SK-N-SH (cell line): ENCODE data around the gene ATP5F1D. TPM values are rescaled to one million over a fixed set of nuclear protein-coding genes. Genes with fewer than 3 reads are reported as not detected.

Source experiments
- CTCF ChIA-PET: fragments of 300-600, 350-600 bp; formaldehyde crosslinking; extraction: SDS; loops from one replicate; lab custom pipeline; 2021; lab: Yijun Ruan, JAX
- POLR2A ChIA-PET: fragments of 350-600 bp; sonication (Branson Sonifier 250); formaldehyde crosslinking; extraction: SDS; loops from one replicate; lab custom pipeline; 2020; ENCODE audit warnings: antibody characterized with exemption, inconsistent platforms; lab: Yijun Ruan, JAX
- DNase-seq: peaks from one replicate; pipeline ENCODE4 v3.0.0; 2012
- H2AFZ ChIP-seq: fragments of 200-600 bp; sonication (generic); 2 replicates; pipeline ENCODE4 v1.8.1; 2016; ENCODE audit warnings: antibody characterized with exemption, mild to moderate bottlenecking, low read depth
- H3F3A ChIP-seq: fragments of 200-600 bp; sonication (generic); replicated peaks from 2 replicates; pipeline ENCODE3; 2016; ENCODE audit warnings: antibody characterized with exemption, mild to moderate bottlenecking; ENCODE audit not compliant: insufficient read depth
- H3K27ac ChIP-seq, 2 experiments: fragments of 200-500 bp in 1 of 2; fragments of 200-600 bp in 1 of 2; sonication (Bioruptor generic) in 1 of 2; sonication (generic), shearing (Covaris generic) in 1 of 2; 2 replicates each; pipeline versions ENCODE4 v1.5.1 to v1.6.1; 2014 to 2016; ENCODE audit warnings: low read depth in 2 of 2, inconsistent platforms in 1 of 2, low read length in 1 of 2, mild to moderate bottlenecking in 1 of 2, mixed read lengths in 1 of 2
- H3K27me3 ChIP-seq: fragments of 200-600 bp; sonication (generic), shearing (Covaris generic); 2 replicates; pipeline ENCODE4 v1.6.1; 2016; ENCODE audit warnings: mixed run types; ENCODE audit not compliant: insufficient read depth
- H3K36me3 ChIP-seq, 2 experiments: fragments of 200-500 bp in 1 of 2; fragments of 200-600 bp in 1 of 2; sonication (Bioruptor generic) in 1 of 2; sonication (generic) in 1 of 2; replicated peaks in 1 of 2; 2 replicates each; pipeline versions ENCODE3 to v1.5.1; 2014 to 2016; ENCODE audit warnings: low read length in 1 of 2, mild to moderate bottlenecking in 1 of 2; ENCODE audit not compliant: insufficient read depth in 2 of 2, control insufficient read depth in 1 of 2
- H3K4me1 ChIP-seq, 2 experiments: fragments of 200-500 bp in 1 of 2; fragments of 200-600 bp in 1 of 2; sonication (Bioruptor generic) in 1 of 2; sonication (generic), shearing (Covaris generic) in 1 of 2; 2 replicates each; pipeline versions ENCODE4 v1.5.1 to v1.6.1; 2014 to 2016; ENCODE audit warnings: low read depth in 1 of 2, low read length in 1 of 2, mixed run types in 1 of 2; ENCODE audit not compliant: insufficient read depth in 2 of 2, control insufficient read depth in 1 of 2
- H3K4me2 ChIP-seq: fragments of 200-600 bp; sonication (generic), shearing (Covaris generic); 2 replicates; pipeline ENCODE4 v1.6.1; 2017; ENCODE audit warnings: mixed run types
- H3K4me3 ChIP-seq, 2 experiments: fragments of 200-500 bp in 1 of 2; fragments of 200-600 bp in 1 of 2; sonication (Bioruptor generic) in 1 of 2; sonication (generic), shearing (Covaris generic) in 1 of 2; 2 replicates each; pipeline versions ENCODE4 v1.5.1 to v1.8.1; 2014 to 2016; ENCODE audit warnings: low read depth in 2 of 2, inconsistent platforms in 1 of 2, low read length in 1 of 2, mild to moderate bottlenecking in 1 of 2, mixed read lengths in 1 of 2, moderate library complexity in 1 of 2
- H3K79me2 ChIP-seq: fragments of 200-600 bp; sonication (generic); 2 replicates; pipeline ENCODE4 v1.8.1; 2017; ENCODE audit warnings: mild to moderate bottlenecking; ENCODE audit not compliant: insufficient read depth
- H3K9ac ChIP-seq: fragments of 200-600 bp; sonication (generic); 2 replicates; pipeline ENCODE4 v1.6.1; 2017; ENCODE audit warnings: mixed run types
- H3K9me2 ChIP-seq: fragments of 200-600 bp; sonication (generic); 2 replicates; pipeline ENCODE4 v1.6.1; 2017; ENCODE audit warnings: mixed run types
- H3K9me3 ChIP-seq: fragments of 200-600 bp; sonication (generic); 2 replicates; pipeline ENCODE4 v1.6.1; 2017; ENCODE audit warnings: mixed run types, mild to moderate bottlenecking, moderate library complexity
- H4K20me1 ChIP-seq: fragments of 200-600 bp; sonication (generic); 2 replicates; pipeline ENCODE4 v1.6.1; 2017; ENCODE audit warnings: mild to moderate bottlenecking, mixed run types; ENCODE audit not compliant: insufficient read depth
- CHD2 ChIP-seq: fragments of 150-350 bp; IDR thresholded peaks from 2 replicates; pipeline ENCODE4 v1.6.1; 2018; ENCODE audit warnings: low read length; ENCODE audit not compliant: partially characterized antibody
- ELF1 ChIP-seq: IDR thresholded peaks from 2 replicates; pipeline ENCODE4 v1.4.0; 2012
- EP300 ChIP-seq, 2 experiments: IDR thresholded peaks; 2 replicates each; pipeline versions ENCODE4 v1.4.0 to v1.6.1; 2012; ENCODE audit warnings: borderline replicate concordance in 1 of 2, low read depth in 1 of 2, low read length in 1 of 2
- EZH2phosphoT487 ChIP-seq: fragments of 200-600 bp; sonication (generic); IDR thresholded peaks from 2 replicates; pipeline ENCODE4 v1.6.1; 2017; ENCODE audit warnings: low read depth, mixed run types, mild to moderate bottlenecking, antibody characterized with exemption, moderate library complexity, borderline replicate concordance
- FOXJ3 ChIP-seq: sonication (generic); formaldehyde crosslinking; IDR thresholded peaks from 2 replicates; pipeline ENCODE4 v1.5.1; 2020; ENCODE audit warnings: mild to moderate bottlenecking, missing genetic modification reagents
- FOXM1 ChIP-seq: IDR thresholded peaks from 2 replicates; pipeline ENCODE4 v1.4.0; 2012; ENCODE audit warnings: low read depth, mild to moderate bottlenecking
- GATA2 ChIP-seq: sonication (generic); formaldehyde crosslinking; IDR thresholded peaks from 2 replicates; pipeline ENCODE4 v1.5.0; 2020; ENCODE audit warnings: mild to moderate bottlenecking, missing genetic modification reagents
- IRF3 ChIP-seq: fragments of 150-350 bp; IDR thresholded peaks from 2 replicates; pipeline ENCODE4 v1.6.1; 2016; ENCODE audit warnings: mild to moderate bottlenecking, low read depth, low read length
- JUND ChIP-seq: IDR thresholded peaks from 2 replicates; pipeline ENCODE4 v1.4.0; 2012
- MEF2A ChIP-seq: IDR thresholded peaks from 2 replicates; pipeline ENCODE4 v1.4.0; 2012; ENCODE audit warnings: low read depth, borderline replicate concordance
- MXI1 ChIP-seq: IDR thresholded peaks from 2 replicates; pipeline ENCODE4 v1.6.1; 2012; ENCODE audit warnings: mild to moderate bottlenecking, low read depth, low read length, improper control_type of control experiment
- POLR2AphosphoS5 ChIP-seq: IDR thresholded peaks from 2 replicates; pipeline ENCODE4 v1.6.1; 2012; ENCODE audit warnings: low read depth, low read length
- RCOR1 ChIP-seq: fragments of 150-350 bp; IDR thresholded peaks from 2 replicates; pipeline ENCODE4 v1.6.1; 2017; ENCODE audit warnings: antibody characterized with exemption, low read length
- SIN3A ChIP-seq: IDR thresholded peaks from 2 replicates; pipeline ENCODE4 v1.6.1; 2012; ENCODE audit warnings: low read depth, mild to moderate bottlenecking, low read length, moderate library complexity, borderline replicate concordance
- SMC3 ChIP-seq: IDR thresholded peaks from 2 replicates; pipeline ENCODE4 v1.6.1; 2012; ENCODE audit warnings: low read depth, low read length, improper control_type of control experiment
- TAF1 ChIP-seq: IDR thresholded peaks from 2 replicates; pipeline ENCODE4 v1.6.1; 2012; ENCODE audit warnings: low read depth, mild to moderate bottlenecking, low read length, moderate library complexity, borderline replicate concordance
- USF1 ChIP-seq: IDR thresholded peaks from 2 replicates; pipeline ENCODE4 v1.4.0; 2012; ENCODE audit warnings: low read depth, borderline replicate concordance
- USF2 ChIP-seq: fragments of 150-350 bp; IDR thresholded peaks from 2 replicates; pipeline ENCODE4 v1.6.1; 2017; ENCODE audit warnings: antibody characterized with exemption, low read length, low read depth, borderline replicate concordance
- YY1 ChIP-seq: IDR thresholded peaks from 2 replicates; pipeline ENCODE4 v1.4.0; 2012; ENCODE audit warnings: low read depth, mild to moderate bottlenecking
- ZBTB33 ChIP-seq: IDR thresholded peaks from 2 replicates; pipeline ENCODE4 v1.4.0; 2012; ENCODE audit warnings: low read depth, borderline replicate concordance
- WGBS: methylation state at CpG from one replicate; pipeline ENCODE4 v1.1.6; 2017; ENCODE audit warnings: low lambda C conversion rate; 5-methylcytosine and 5-hydroxymethylcytosine counted together
- polyA plus RNA-seq, 3 experiments: library from polyadenylated mRNA; depleted of rRNA; stranded (reverse); fragments of >200 nt; gene quantifications; 2 replicates each; pipeline ENCODE4 v1.2.3, GENCODE V29; 2012

Gene ATP5F1D
- polyA plus RNA-seq, 1 of the 3 experiments (the other 2 are of a cell fraction) = 226 TPM

- TF ChIP-seq POLR2AphosphoS5 (no peak), CHD2 (peak; percentile 29), MXI1 (no peak)
- TF ChIP-seq, all 33 proteins: peak for 5
Observed at GRCh38 chr19:1243768-1244692, 2.5 kb downstream of the ATP5F1D start (continued).

GRCh38 chr19:1244693-1245451, 3.3 kb downstream of the ATP5F1D start:
- TF ChIP-seq YY1 (no peak), SIN3A (no peak), EZH2phosphoT487 (no peak), USF2 (no peak), EP300 (IDR thresholded peaks at IDR 0.05; ENCODE audit: borderline replicate concordance in 1 of 2, low read depth in 1 of 2, low read length in 1 of 2) (no peak), FOXM1 (no peak), RCOR1 (no peak), TAF1 (no peak), ELF1 (no peak), MXI1 (no peak), ZBTB33 (no peak), SMC3 (no peak), JUND (no peak), USF1 (no peak), IRF3 (no peak), FOXJ3 (CRISPR knock-in tag) (no peak), MEF2A (no peak), GATA2 (no peak)
- 81% methylated on average over 6 of the region's 31 CpGs for WGBS
- Histone ChIP-seq H2AFZ (no peak overlapping the region), H4K20me1 (peaks cover 8% of the 10 kb centered on the region; the same call in 1 of the 2 replicates), H3K79me2 (peaks cover 43% of the 10 kb centered on the region), H3K27ac (peak overlapping the region; percentile 47 to 50; a peak in 2 of 4 replicates), H3K9me2 (no peaks in the 10 kb centered on the region), H3K9me3 (no peaks in the 10 kb centered on the region), H3K4me3 (peak overlapping the region in 1 of 2 experiments; percentile 33; a peak in 1 of 4 replicates), H3K4me2 (peak overlapping the region; percentile 99; the same call in 1 of the 2 replicates), H3F3A (peaks cover 33% of the 10 kb centered on the region), H3K27me3 (no peaks in the 10 kb centered on the region), H3K9ac (no peak overlapping the region), H3K36me3 (no peaks in the 10 kb centered on the region), H3K4me1 (peaks cover 19 to 44% of the 10 kb centered on the region in 2 experiments; a peak in 3 of 4 replicates)
- ChIA-PET POLR2A (interaction anchor here (1.1 to 2.9 kb wide), 10 partner anchors 8 to 33 kb away, joined by 3 to 110 read pairs (median 7); partner anchors contain the start of genes CIRBP and FAM174C), CTCF (interaction anchor here (0.6 to 9.7 kb wide), 47 partner anchors 9 to 386 kb away, joined by 3 to 594 read pairs (median 4); partner anchors contain the start of genes ABCA7, APC2, CFD and CIRBP)
- no peak for DNase-seq
